ENCODE data around the gene MACROD2.

DNA sequence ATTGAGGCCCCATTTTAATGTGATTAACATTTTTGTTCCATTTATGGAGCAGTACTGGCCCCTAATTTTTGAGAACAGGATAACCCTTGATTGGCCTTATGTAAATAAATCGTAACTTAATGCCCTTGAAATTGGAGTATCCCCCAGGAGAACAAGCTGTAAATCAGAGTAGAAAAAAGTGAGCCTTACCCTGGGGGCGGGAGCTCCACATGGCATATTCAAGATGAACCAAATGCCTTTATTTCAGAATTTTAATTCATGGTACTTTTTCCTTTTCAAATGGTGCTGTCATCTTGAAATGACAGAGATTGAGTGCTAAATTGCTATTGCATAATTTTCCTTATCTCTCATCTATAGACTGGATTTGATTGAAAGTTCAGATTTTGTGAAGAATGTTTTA, 1151.6 kb downstream of the MACROD2 start:
- no peak for TF ChIP-seq HDAC2 (IDR thresholded peaks at IDR 0.05)
- no peak for TF ChIP-seq EP300 (IDR thresholded peaks at IDR 0.05)
- TF ChIP-seq CHD2 (IDR thresholded peaks at IDR 0.05; ENCODE audit: low read length, partially characterized antibody) = no peak
- TF ChIP-seq PHF8 (IDR thresholded peaks at IDR 0.05; ENCODE audit: borderline replicate concordance, low read depth) = no peak
- no peak for TF ChIP-seq SMC3 (IDR thresholded peaks at IDR 0.05)
- no peak for TF ChIP-seq RNF2 (IDR thresholded peaks at IDR 0.05; ENCODE audit: borderline replicate concordance, low read depth)
- TF ChIP-seq, protein P1, sequence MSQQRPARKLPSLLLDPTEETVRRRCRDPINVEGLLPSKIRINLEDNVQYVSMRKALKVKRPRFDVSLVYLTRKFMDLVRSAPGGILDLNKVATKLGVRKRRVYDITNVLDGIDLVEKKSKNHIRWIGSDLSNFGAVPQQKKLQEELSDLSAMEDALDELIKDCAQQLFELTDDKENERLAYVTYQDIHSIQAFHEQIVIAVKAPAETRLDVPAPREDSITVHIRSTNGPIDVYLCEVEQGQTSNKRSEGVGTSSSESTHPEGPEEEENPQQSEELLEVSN (IDR thresholded peaks at IDR 0.05; ENCODE audit: borderline replicate concordance, low read depth) = no peak
- TF ChIP-seq KDM1A (IDR thresholded peaks at IDR 0.05; ENCODE audit: low read depth) = no peak
- TF ChIP-seq CTCF (IDR thresholded peaks at IDR 0.05) = no peak
- no peak for TF ChIP-seq RAD21 (conservative IDR thresholded peaks at IDR 0.05 in 1 of 2, IDR thresholded peaks at IDR 0.05 in 1 of 2)
- TF ChIP-seq HOXA7 (CRISPR knock-in tag; IDR thresholded peaks at IDR 0.05) = no peak

Data from A549 (cell line).